Epithelial cell of esophagus (primary cell): ENCODE measurements around the gene TBC1D9.
A peak's percentile ranks its signal among the peaks of the same experiment; 100 is the strongest.

ENCODE experiments used
- DNase-seq: peaks from one replicate; pipeline ENCODE4 v3.0.0; 2010; ENCODE audit warnings: low read depth
- H3K4me3 ChIP-seq: 2 replicates; pipeline ENCODE4 v1.5.1; 2011; ENCODE audit warnings: mild to moderate bottlenecking, low read length, control low read depth
- CTCF ChIP-seq: IDR thresholded peaks from 2 replicates; pipeline ENCODE4 v1.5.1; 2011; ENCODE audit warnings: low read depth, mild to moderate bottlenecking, low read length, control low read depth, inconsistent platforms; ENCODE audit not compliant: insufficient read depth; ENCODE audit errors: missing control alignments

The TBC1D9 gene

GRCh38 chr4:140688711-140689598 is 67.2 kb downstream of the TBC1D9 start:
- H3K4me3 ChIP-seq, result no peak overlapping the region
- DNase-seq, result no peak
- no peak for TF ChIP-seq CTCF

GRCh38 chr4:140686796-140687195 is 69.4 kb downstream of the TBC1D9 start:
- H3K4me3 ChIP-seq, result no peak overlapping the region
- TF ChIP-seq CTCF, result no peak
- DNase-seq, result no peak

- TF ChIP-seq CTCF, result no peak
- no peak overlapping the region for H3K4me3 ChIP-seq
- no peak for DNase-seq
Measured at GRCh38 chr4:140684314-140684713, 71.9 kb downstream of the TBC1D9 start.

- no peak for TF ChIP-seq CTCF
- no peak for DNase-seq
- no peak overlapping the region for H3K4me3 ChIP-seq
Measured at GRCh38 chr4:140681201-140681600, 75.0 kb downstream of the TBC1D9 start.

GRCh38 chr4:140680686-140681085 is 75.5 kb downstream of the TBC1D9 start:
- no peak for TF ChIP-seq CTCF
- H3K4me3 ChIP-seq, result no peak overlapping the region
- DNase-seq, result no peak

- no peak for TF ChIP-seq CTCF
- no peak for DNase-seq
- no peak overlapping the region for H3K4me3 ChIP-seq
Measured at GRCh38 chr4:140679576-140679975, 76.6 kb downstream of the TBC1D9 start.

- TF ChIP-seq CTCF, result no peak
- H3K4me3 ChIP-seq, result no peak overlapping the region
- peak; percentile 46 for DNase-seq
Measured at GRCh38 chr4:140675599-140676231, 80.5 kb downstream of the TBC1D9 start.
